Gastroesophageal sphincter (tissue), 3 donors: ENCODE results near the gene LZTS3.

Experiments used
- POLR2A ChIP-seq, 2 donors: fragments of 450-650 bp; IDR thresholded peaks; one replicate each; pipeline ENCODE4 v1.6.1; 2017; ENCODE audit warnings: antibody characterized with exemption in 2 of 2, mild to moderate bottlenecking in 2 of 2, moderate library complexity in 1 of 2
- POLR2AphosphoS5 ChIP-seq: sonication (generic); formaldehyde crosslinking; IDR thresholded peaks from one replicate; pipeline ENCODE4 v1.6.1; 2017; ENCODE audit warnings: antibody characterized with exemption
- TF ChIP-seq, protein P1 (sequence below), 4 experiments: fragments of 200-600 bp in 2 of 4; fragments of 450-650 bp in 2 of 4; sonication (generic) in 1 of 4; IDR thresholded peaks; one replicate each; pipeline ENCODE4 v1.5.1; 2017 to 2019; ENCODE audit warnings: antibody characterized with exemption in 4 of 4, mild to moderate bottlenecking in 2 of 4, moderate library complexity in 2 of 4

DNA sequence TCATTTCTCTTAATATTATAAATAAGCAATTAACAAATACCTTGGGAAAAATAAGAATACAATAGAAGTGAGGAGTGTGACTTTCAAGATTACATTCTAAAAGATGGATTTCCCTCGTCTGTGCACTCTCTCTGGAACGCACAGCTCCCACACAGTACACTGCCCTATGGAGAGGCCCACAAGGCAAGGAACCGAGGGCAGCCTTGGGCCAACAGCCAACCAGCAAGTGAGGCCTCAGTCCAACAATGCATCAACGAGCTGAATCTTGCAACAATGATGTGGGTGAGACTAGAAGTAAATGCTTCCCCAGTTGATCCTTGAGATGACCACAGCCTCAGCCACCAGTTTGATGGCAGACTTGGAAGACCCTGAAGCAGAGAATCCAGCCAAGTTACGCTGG lies 54.3 kb downstream of the LZTS3 start:
- TF ChIP-seq, protein P1, sequence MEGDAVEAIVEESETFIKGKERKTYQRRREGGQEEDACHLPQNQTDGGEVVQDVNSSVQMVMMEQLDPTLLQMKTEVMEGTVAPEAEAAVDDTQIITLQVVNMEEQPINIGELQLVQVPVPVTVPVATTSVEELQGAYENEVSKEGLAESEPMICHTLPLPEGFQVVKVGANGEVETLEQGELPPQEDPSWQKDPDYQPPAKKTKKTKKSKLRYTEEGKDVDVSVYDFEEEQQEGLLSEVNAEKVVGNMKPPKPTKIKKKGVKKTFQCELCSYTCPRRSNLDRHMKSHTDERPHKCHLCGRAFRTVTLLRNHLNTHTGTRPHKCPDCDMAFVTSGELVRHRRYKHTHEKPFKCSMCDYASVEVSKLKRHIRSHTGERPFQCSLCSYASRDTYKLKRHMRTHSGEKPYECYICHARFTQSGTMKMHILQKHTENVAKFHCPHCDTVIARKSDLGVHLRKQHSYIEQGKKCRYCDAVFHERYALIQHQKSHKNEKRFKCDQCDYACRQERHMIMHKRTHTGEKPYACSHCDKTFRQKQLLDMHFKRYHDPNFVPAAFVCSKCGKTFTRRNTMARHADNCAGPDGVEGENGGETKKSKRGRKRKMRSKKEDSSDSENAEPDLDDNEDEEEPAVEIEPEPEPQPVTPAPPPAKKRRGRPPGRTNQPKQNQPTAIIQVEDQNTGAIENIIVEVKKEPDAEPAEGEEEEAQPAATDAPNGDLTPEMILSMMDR (IDR thresholded peaks at IDR 0.05): no peak
- TF ChIP-seq POLR2A (IDR thresholded peaks at IDR 0.05) (no peak), POLR2AphosphoS5 (no peak)
